GM23248 (cell line): ENCODE measurements around the gene CRB2. TPM values are rescaled to one million over a fixed set of nuclear protein-coding genes. Genes with fewer than 3 reads are reported as not detected.

ENCODE experiments used
- DNase-seq: peaks from one replicate; pipeline ENCODE4 v3.0.0-alpha.2; 2015
- H2AFZ ChIP-seq: fragments of 200-600 bp; sonication (generic); 2 replicates; pipeline ENCODE4 v1.6.1; 2016; ENCODE audit warnings: antibody characterized with exemption
- H3F3A ChIP-seq: fragments of 200-600 bp; sonication (generic); 2 replicates; pipeline ENCODE4 v1.6.1; 2016; ENCODE audit warnings: mild to moderate bottlenecking, antibody characterized with exemption, mixed run types; ENCODE audit not compliant: insufficient read depth
- H3K27ac ChIP-seq: fragments of 200-600 bp; sonication (generic); 2 replicates; pipeline ENCODE4 v1.5.1; 2016; ENCODE audit warnings: mild to moderate bottlenecking
- H3K27me3 ChIP-seq: fragments of 200-600 bp; sonication (generic); replicated peaks from 2 replicates; pipeline ENCODE4 v1.6.1; 2016; ENCODE audit warnings: mild to moderate bottlenecking; ENCODE audit not compliant: insufficient read depth
- H3K36me3 ChIP-seq: fragments of 200-600 bp; sonication (generic); 2 replicates; pipeline ENCODE4 v1.6.1; 2016; ENCODE audit warnings: low read depth, mild to moderate bottlenecking
- H3K4me1 ChIP-seq: fragments of 200-600 bp; sonication (generic); 2 replicates; pipeline ENCODE4 v1.6.1; 2016; ENCODE audit warnings: mild to moderate bottlenecking; ENCODE audit not compliant: insufficient read depth
- H3K4me2 ChIP-seq: fragments of 200-600 bp; sonication (generic); one replicate; pipeline ENCODE4 v1.6.1; 2016; ENCODE audit warnings: mild to moderate bottlenecking; ENCODE audit not compliant: unreplicated experiment
- H3K4me3 ChIP-seq: fragments of 200-600 bp; sonication (generic); 2 replicates; pipeline ENCODE4 v1.5.1; 2016; ENCODE audit warnings: mild to moderate bottlenecking
- H3K79me2 ChIP-seq: fragments of 200-600 bp; sonication (generic); 2 replicates; pipeline ENCODE4 v1.6.1; 2016; ENCODE audit warnings: mild to moderate bottlenecking; ENCODE audit not compliant: insufficient read depth
- H3K9ac ChIP-seq: fragments of 200-600 bp; sonication (generic); 2 replicates; pipeline ENCODE4 v1.6.1; 2016; ENCODE audit warnings: mild to moderate bottlenecking
- H3K9me2 ChIP-seq: fragments of 200-600 bp; sonication (generic); 2 replicates; pipeline ENCODE4 v1.6.1; 2016; ENCODE audit warnings: mixed run types, mild to moderate bottlenecking, moderate library complexity; ENCODE audit not compliant: insufficient read depth
- H3K9me3 ChIP-seq: fragments of 200-600 bp; sonication (generic); one replicate; pipeline ENCODE4 v1.6.1; 2017; ENCODE audit warnings: low read depth
- H4K20me1 ChIP-seq: fragments of 200-600 bp; sonication (generic); 2 replicates; pipeline ENCODE4 v1.6.0; 2016; ENCODE audit not compliant: insufficient read depth
- EZH2 ChIP-seq: fragments of 200-600 bp; sonication (generic); IDR thresholded peaks from 2 replicates; pipeline ENCODE4 v1.6.1; 2018; ENCODE audit warnings: antibody characterized with exemption, mild to moderate bottlenecking; ENCODE audit not compliant: insufficient read depth, poor library complexity, severe bottlenecking
- EZH2phosphoT487 ChIP-seq: fragments of 200-600 bp; sonication (generic); IDR thresholded peaks from 2 replicates; pipeline ENCODE4 v1.6.1; 2018; ENCODE audit warnings: antibody characterized with exemption, moderate library complexity, mild to moderate bottlenecking, low read depth; ENCODE audit not compliant: insufficient read depth
- WGBS, 2 experiments: methylation state at CpG; one replicate each; pipeline ENCODE4 v1.1.6; 2015 to 2017; ENCODE audit warnings: low lambda C conversion rate in 2 of 2, low coverage in 1 of 2; ENCODE audit errors: missing lambda C conversion rate in 2 of 2; 5-methylcytosine and 5-hydroxymethylcytosine counted together
- in situ Hi-C: fragments of 300-500 bp; cut with MboI; formaldehyde crosslinking; loops from 2 replicates; pipeline ENCODE4 v1.15.0; 2020
- polyA plus RNA-seq: library from polyadenylated mRNA; unstranded; fragments of >200 nt; fragmentation: Nextera tagmentation; extraction: Ambion mirVana; gene quantifications from 2 replicates; pipeline ENCODE4 v1.2.1, GENCODE V29; 2016
- total RNA-seq: library from RNA; depleted of rRNA; stranded (reverse); fragments of >200 nt; shearing (Covaris generic); gene quantifications from 2 replicates; pipeline ENCODE4 v1.2.3, GENCODE V29; 2014

Gene CRB2
- total and polyA plus RNA-seq, 2 experiments from 2014 or later = not detected

GRCh38 chr9:123359106-123359505 lies 3.1 kb downstream of the CRB2 start:
- Histone ChIP-seq H3K4me3 (no peak overlapping the region), H3K9ac (no peak overlapping the region), H3K4me2 (no peak overlapping the region), H3K79me2 (no peaks in the 10 kb centered on the region), H3K27ac (no peak overlapping the region), H3K9me2 (no peaks in the 10 kb centered on the region), H3K27me3 (no peaks in the 10 kb centered on the region), H3K36me3 (no peaks in the 10 kb centered on the region), H3F3A (no peaks in the 10 kb centered on the region), H4K20me1 (no peaks in the 10 kb centered on the region), H2AFZ (no peak overlapping the region), H3K9me3 (no peaks in the 10 kb centered on the region), H3K4me1 (no peaks in the 10 kb centered on the region)
- TF ChIP-seq EZH2phosphoT487 (no peak), EZH2 (no peak)
- WGBS, 2 experiments = 27 to 49% methylated on average over 2 of the region's 2 CpGs
- no peak for DNase-seq
- in situ Hi-C loops = no loop called here

- TF ChIP-seq EZH2 = no peak
- TF ChIP-seq EZH2phosphoT487 = no peak
- H3K27ac ChIP-seq = no peak overlapping the region
- H3K27me3 ChIP-seq = no peaks in the 10 kb centered on the region
- 44 to 59% methylated on average over 3 of the region's 3 CpGs for WGBS, 2 experiments
- no peaks in the 10 kb centered on the region for H3K9me2 ChIP-seq
- no peak overlapping the region for H2AFZ ChIP-seq
- no peak overlapping the region for H3K4me3 ChIP-seq
- H3K9ac ChIP-seq = no peak overlapping the region
- H3K4me2 ChIP-seq = no peak overlapping the region
- H3K79me2 ChIP-seq = no peaks in the 10 kb centered on the region
- H3K4me1 ChIP-seq = no peaks in the 10 kb centered on the region
- H3K36me3 ChIP-seq = no peaks in the 10 kb centered on the region
- no peaks in the 10 kb centered on the region for H4K20me1 ChIP-seq
- in situ Hi-C loops = no loop called here
- H3F3A ChIP-seq = no peaks in the 10 kb centered on the region
- no peak for DNase-seq
- no peaks in the 10 kb centered on the region for H3K9me3 ChIP-seq
Observed at GRCh38 chr9:123359546-123359945, 3.5 kb downstream of the CRB2 start.

GRCh38 chr9:123360161-123361085 lies 4.4 kb downstream of the CRB2 start:
- Histone ChIP-seq H3K36me3 (no peaks in the 10 kb centered on the region), H3K27me3 (no peaks in the 10 kb centered on the region), H3F3A (no peaks in the 10 kb centered on the region), H3K9me2 (no peaks in the 10 kb centered on the region), H3K4me1 (no peaks in the 10 kb centered on the region), H3K79me2 (no peaks in the 10 kb centered on the region), H3K9ac (no peak overlapping the region), H3K4me3 (no peak overlapping the region), H3K4me2 (no peak overlapping the region), H3K9me3 (no peaks in the 10 kb centered on the region), H3K27ac (no peak overlapping the region), H4K20me1 (no peaks in the 10 kb centered on the region), H2AFZ (no peak overlapping the region)
- WGBS, 2 experiments = 70 to 75% methylated on average over 17 to 22 of the region's 22 CpGs
- in situ Hi-C loops = no loop called here
- no peak for DNase-seq
- TF ChIP-seq EZH2phosphoT487 = no peak

- Histone ChIP-seq H3K79me2 (no peaks in the 10 kb centered on the region), H3K4me1 (no peaks in the 10 kb centered on the region)
- DNase-seq = no peak
Observed at GRCh38 chr9:123361086-123361730, 5.2 kb downstream of the CRB2 start.

More at GRCh38 chr9:123361086-123361730, 5.2 kb downstream of the CRB2 start:
- no peaks in the 10 kb centered on the region for H3K9me2 ChIP-seq
- no peaks in the 10 kb centered on the region for H4K20me1 ChIP-seq
- in situ Hi-C loops = no loop called here
- H2AFZ ChIP-seq = no peak overlapping the region
- H3K27me3 ChIP-seq = no peaks in the 10 kb centered on the region
- H3K4me3 ChIP-seq = no peak overlapping the region
- no peak overlapping the region for H3K4me2 ChIP-seq
- WGBS, 2 experiments = 82 to 86% methylated on average over 10 of the region's 10 CpGs
- H3K27ac ChIP-seq = no peak overlapping the region
- H3K36me3 ChIP-seq = no peaks in the 10 kb centered on the region
- no peak overlapping the region for H3K9ac ChIP-seq
- no peak for TF ChIP-seq EZH2phosphoT487
- TF ChIP-seq EZH2 = no peak
- H3F3A ChIP-seq = no peaks in the 10 kb centered on the region
- no peaks in the 10 kb centered on the region for H3K9me3 ChIP-seq
